Endodermal cell (in vitro differentiated cells): ENCODE data around the gene PSMB7. TPM values are rescaled to one million over a fixed set of nuclear protein-coding genes. Genes with fewer than 3 reads are reported as not detected.

ENCODE experiments used
- DNase-seq: peaks from one replicate; pipeline ENCODE4 v3.0.0-alpha.2; 2017
- H3K27ac ChIP-seq: 2 replicates; pipeline ENCODE4 v1.5.1; 2013; ENCODE audit warnings: mild to moderate bottlenecking, low read depth, low read length, moderate library complexity
- H3K27me3 ChIP-seq: 2 replicates; pipeline ENCODE4 v1.6.1; 2013; ENCODE audit warnings: mild to moderate bottlenecking, low read length, moderate library complexity; ENCODE audit not compliant: insufficient read depth, control insufficient read depth, poor library complexity, severe bottlenecking
- H3K36me3 ChIP-seq: 2 replicates; pipeline ENCODE4 v1.7.0; 2013; ENCODE audit warnings: mild to moderate bottlenecking, low read length, moderate library complexity; ENCODE audit not compliant: control insufficient read depth, insufficient read depth
- H3K4me1 ChIP-seq: one replicate; pipeline ENCODE4 v1.7.0; 2013; ENCODE audit warnings: low read length; ENCODE audit not compliant: control insufficient read depth, insufficient read depth
- H3K4me3 ChIP-seq: 2 replicates; pipeline ENCODE4 v1.5.1; 2013; ENCODE audit warnings: mild to moderate bottlenecking, low read length, moderate library complexity
- H3K9ac ChIP-seq: 2 replicates; pipeline ENCODE4 v1.6.1; 2013; ENCODE audit warnings: mild to moderate bottlenecking, low read length, moderate library complexity; ENCODE audit not compliant: poor library complexity, severe bottlenecking; ENCODE audit errors: extremely low read depth
- H3K9me3 ChIP-seq: 2 replicates; pipeline ENCODE4 v1.6.1; 2013; ENCODE audit warnings: mild to moderate bottlenecking, low read length, moderate library complexity; ENCODE audit not compliant: control insufficient read depth
- H3K27ac Mint-ChIP-seq: 2 replicates; pipeline ENCODE4 v1.8.0; 2020; ENCODE audit warnings: mixed read lengths
- H3K27me3 Mint-ChIP-seq: 2 replicates; pipeline ENCODE4 v1.8.0; 2021; ENCODE audit warnings: mild to moderate bottlenecking, mixed read lengths; ENCODE audit not compliant: insufficient read depth
- H3K36me3 Mint-ChIP-seq: 2 replicates; pipeline ENCODE4 v1.8.0; 2020; ENCODE audit warnings: low read depth, mixed read lengths
- H3K4me1 Mint-ChIP-seq: 2 replicates; pipeline ENCODE4 v1.8.0; 2020; ENCODE audit warnings: mixed read lengths
- H3K4me3 Mint-ChIP-seq: 2 replicates; pipeline ENCODE4 v1.8.0; 2020; ENCODE audit warnings: mild to moderate bottlenecking, moderate library complexity, mixed read lengths
- H3K9me3 Mint-ChIP-seq: 2 replicates; pipeline ENCODE4 v1.8.0; 2020; ENCODE audit warnings: mild to moderate bottlenecking, mixed read lengths
- WGBS, 2 experiments: methylation state at CpG; one replicate each; pipeline versions ENCODE4 v1.1.5 to v1.1.7; 2013; ENCODE audit warnings: missing lambda C conversion rate in 2 of 2, mixed read lengths in 1 of 2; ENCODE audit not compliant: insufficient coverage in 1 of 2, insufficient read length in 1 of 2; 5-methylcytosine and 5-hydroxymethylcytosine counted together
- total RNA-seq, 2 donors: library from RNA; stranded (reverse); fragmentation: NEBNext Ultra II Directional in 1 of 2; extraction: Animal tissue kit (Norgen Biotek cat#: 25700) in 1 of 2; gene quantifications; 2 replicates in 1 of 2; 3 replicates in 1 of 2; pipeline ENCODE4 v1.2.1, GENCODE V29; 2021
- TF ChIP-seq, protein P1 (sequence below): fragments of 200-600 bp; sonication (generic); conservative IDR thresholded peaks from 2 replicates; pipeline ENCODE4 v1.5.0; 2021; ENCODE audit warnings: antibody characterized with exemption, mild to moderate bottlenecking

Gene PSMB7
- total RNA-seq, 2 donors from 2014 or later = 203 to 223 TPM

DNA sequence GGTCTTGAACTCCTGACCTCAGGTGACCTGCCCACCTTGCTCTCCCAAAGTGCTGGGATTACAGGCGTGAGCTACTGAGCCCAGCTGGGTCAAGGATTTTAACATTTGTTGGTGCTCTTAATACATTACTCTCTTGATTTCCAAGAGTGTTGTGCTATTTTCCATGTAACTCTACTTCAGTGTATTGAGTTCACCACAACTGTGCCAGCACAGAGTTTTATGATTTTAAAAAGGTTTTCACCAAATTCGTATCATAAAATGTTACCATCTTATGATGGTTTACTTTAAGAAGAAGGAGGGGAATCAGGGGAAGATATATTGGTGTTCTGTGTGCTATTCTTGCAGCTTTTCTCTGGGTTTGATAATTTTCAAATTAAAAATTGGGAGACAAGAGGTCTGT is 28.4 kb upstream of the PSMB7 start:
- Histone ChIP-seq H3K27me3 (no peaks in the 10 kb centered on the region), H3K27ac (no peak overlapping the region), H3K9ac (no peak overlapping the region), H3K36me3 (no peaks in the 10 kb centered on the region), H3K9me3 (no peaks in the 10 kb centered on the region), H3K4me1 (no peaks in the 10 kb centered on the region), H3K4me3 (no peak overlapping the region)
- TF ChIP-seq, protein P1, sequence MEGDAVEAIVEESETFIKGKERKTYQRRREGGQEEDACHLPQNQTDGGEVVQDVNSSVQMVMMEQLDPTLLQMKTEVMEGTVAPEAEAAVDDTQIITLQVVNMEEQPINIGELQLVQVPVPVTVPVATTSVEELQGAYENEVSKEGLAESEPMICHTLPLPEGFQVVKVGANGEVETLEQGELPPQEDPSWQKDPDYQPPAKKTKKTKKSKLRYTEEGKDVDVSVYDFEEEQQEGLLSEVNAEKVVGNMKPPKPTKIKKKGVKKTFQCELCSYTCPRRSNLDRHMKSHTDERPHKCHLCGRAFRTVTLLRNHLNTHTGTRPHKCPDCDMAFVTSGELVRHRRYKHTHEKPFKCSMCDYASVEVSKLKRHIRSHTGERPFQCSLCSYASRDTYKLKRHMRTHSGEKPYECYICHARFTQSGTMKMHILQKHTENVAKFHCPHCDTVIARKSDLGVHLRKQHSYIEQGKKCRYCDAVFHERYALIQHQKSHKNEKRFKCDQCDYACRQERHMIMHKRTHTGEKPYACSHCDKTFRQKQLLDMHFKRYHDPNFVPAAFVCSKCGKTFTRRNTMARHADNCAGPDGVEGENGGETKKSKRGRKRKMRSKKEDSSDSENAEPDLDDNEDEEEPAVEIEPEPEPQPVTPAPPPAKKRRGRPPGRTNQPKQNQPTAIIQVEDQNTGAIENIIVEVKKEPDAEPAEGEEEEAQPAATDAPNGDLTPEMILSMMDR = no peak
- WGBS, 2 experiments = 88 to 100% methylated on average over 2 of the region's 2 CpGs
- peaks cover 15% of the 10 kb centered on the region for H3K27me3 Mint-ChIP-seq
- H3K4me3 Mint-ChIP-seq = no peak overlapping the region
- H3K9me3 Mint-ChIP-seq = no peaks in the 10 kb centered on the region
- DNase-seq = no peak
- H3K27ac Mint-ChIP-seq = no peak overlapping the region
- no peaks in the 10 kb centered on the region for H3K36me3 Mint-ChIP-seq
- H3K4me1 Mint-ChIP-seq = peaks cover 2% of the 10 kb centered on the region

DNA sequence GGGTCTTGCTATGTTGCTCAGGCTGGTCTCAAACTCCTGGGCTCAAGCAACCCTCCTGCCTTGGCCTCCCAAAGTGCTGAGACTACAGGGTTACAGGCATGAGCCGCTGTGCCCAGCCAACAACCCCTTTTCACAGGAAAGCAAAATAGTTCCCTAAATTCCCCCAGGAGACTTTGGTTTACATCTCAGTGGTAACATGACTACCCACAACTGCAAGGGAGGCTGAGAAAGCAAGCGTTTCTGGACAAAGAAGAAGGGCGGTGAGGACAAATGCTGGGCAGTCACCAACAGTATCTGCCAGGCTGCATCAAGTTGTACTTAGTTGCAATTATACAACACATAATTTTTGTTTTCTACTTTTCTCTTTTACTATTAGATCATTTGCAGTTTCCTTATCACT is 27.6 kb upstream of the PSMB7 start:
- no peaks in the 10 kb centered on the region for H3K4me1 ChIP-seq
- TF ChIP-seq, protein P1 = no peak
- no peaks in the 10 kb centered on the region for H3K9me3 Mint-ChIP-seq
- no peaks in the 10 kb centered on the region for H3K27me3 ChIP-seq
- H3K9ac ChIP-seq = no peak overlapping the region
- H3K4me3 Mint-ChIP-seq = no peak overlapping the region
- H3K27ac ChIP-seq = no peak overlapping the region
- H3K27me3 Mint-ChIP-seq = peaks cover 19% of the 10 kb centered on the region
- no peak for DNase-seq
- no peaks in the 10 kb centered on the region for H3K36me3 ChIP-seq
- WGBS, 2 experiments = 81 to 87% methylated on average over 2 to 3 of the region's 3 CpGs
- H3K4me3 ChIP-seq = no peak overlapping the region
- H3K36me3 Mint-ChIP-seq = no peaks in the 10 kb centered on the region
- H3K9me3 ChIP-seq = no peaks in the 10 kb centered on the region
- no peak overlapping the region for H3K27ac Mint-ChIP-seq
- peaks cover 2% of the 10 kb centered on the region for H3K4me1 Mint-ChIP-seq

DNA sequence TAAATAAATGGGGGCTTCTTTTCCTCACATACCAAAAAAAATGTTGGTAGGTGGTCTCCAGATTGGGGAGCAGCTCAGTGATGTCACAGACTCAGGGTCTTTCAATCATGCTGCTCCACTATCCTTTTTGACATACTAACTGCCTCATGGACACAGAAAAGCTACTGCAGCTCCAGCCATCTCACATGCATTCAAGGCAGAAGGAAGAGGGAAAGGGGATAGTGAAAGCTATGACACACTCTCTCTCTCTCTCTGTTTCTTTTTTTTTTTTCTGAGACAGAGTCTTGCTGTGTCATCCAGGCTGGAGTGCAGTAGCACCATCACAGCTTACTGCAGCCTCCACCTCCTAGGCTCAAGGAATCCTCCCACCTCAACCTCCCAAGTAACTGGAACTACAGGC is 27.1 kb upstream of the PSMB7 start:
- no peak overlapping the region for H3K4me3 Mint-ChIP-seq
- H3K27me3 Mint-ChIP-seq = peaks cover 19% of the 10 kb centered on the region
- no peak overlapping the region for H3K27ac Mint-ChIP-seq
- TF ChIP-seq, protein P1 = no peak
- no peaks in the 10 kb centered on the region for H3K9me3 Mint-ChIP-seq
- Histone ChIP-seq H3K27ac (no peak overlapping the region), H3K4me1 (no peaks in the 10 kb centered on the region), H3K4me3 (no peak overlapping the region), H3K9me3 (no peaks in the 10 kb centered on the region), H3K9ac (no peak overlapping the region), H3K27me3 (no peaks in the 10 kb centered on the region), H3K36me3 (no peaks in the 10 kb centered on the region)
- peaks cover 2% of the 10 kb centered on the region for H3K4me1 Mint-ChIP-seq
- H3K36me3 Mint-ChIP-seq = no peaks in the 10 kb centered on the region
- no peak for DNase-seq
